NCI-H1092 treated with DMSO at 0.1 percent for 48 hours (cell line): ENCODE results near the gene RAB33A.

Source experiments
- DNase-seq: peaks from one replicate; lab custom pipeline; 2025; lab: John Stamatoyannopoulos, UW

The RAB33A gene

DNA sequence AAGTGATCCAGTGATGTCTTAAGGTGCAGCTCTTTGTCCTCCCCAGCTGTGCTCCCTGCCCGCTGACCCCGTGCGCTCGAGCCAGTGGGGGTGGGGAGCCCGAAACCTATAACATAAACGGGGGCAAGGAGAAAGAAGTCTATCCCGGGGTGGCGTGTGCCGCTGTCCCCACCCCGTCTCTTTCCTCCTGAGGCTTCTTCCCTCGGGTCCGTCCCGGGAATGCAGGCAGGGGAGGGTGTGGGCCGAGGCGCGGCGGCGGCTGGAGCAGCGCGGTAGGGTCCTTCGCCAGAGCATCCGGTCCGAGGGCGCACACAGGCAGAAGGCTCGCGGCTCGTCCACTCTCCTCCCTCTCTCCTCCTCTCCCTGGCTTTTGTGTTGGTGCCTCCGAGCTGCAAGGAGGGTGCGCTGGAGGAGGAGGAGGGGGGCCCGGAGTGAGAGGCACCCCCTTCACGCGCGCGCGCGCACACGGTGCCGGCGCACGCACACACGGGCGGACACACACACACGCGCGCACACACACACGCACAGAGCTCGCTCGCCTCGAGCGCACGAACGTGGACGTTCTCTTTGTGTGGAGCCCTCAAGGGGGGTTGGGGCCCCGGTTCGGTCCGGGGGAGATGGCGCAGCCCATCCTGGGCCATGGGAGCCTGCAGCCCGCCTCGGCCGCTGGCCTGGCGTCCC, at the start of gene RAB33A:
Gene RAB33A, plus strand, starts transcription at position 517 of the 681 bp plus-strand sequence. Its CDS starts 101 bp downstream, at position 618.
- DNase-seq: peak; percentile 68

DNA sequence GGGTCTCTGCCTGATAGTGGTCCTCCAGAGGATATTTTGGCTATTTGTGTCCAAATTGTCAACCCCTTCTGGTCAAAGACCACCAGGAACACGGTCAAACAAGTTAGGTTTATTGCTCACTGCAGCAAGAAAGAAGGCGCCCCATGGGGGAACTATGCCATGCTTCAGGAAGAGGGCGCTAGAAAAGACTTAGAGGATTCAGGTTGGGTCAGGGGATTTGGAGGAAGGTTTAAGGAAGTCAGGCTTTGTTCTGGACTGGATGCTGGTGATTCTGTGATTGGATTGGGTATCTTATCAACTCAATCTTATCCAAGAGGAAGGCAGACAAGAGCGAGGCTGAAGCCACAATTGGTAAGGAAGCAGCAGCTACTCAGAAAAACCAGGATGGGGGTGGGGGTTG, 47.2 kb upstream of the RAB33A start:
- no peak for DNase-seq

DNA sequence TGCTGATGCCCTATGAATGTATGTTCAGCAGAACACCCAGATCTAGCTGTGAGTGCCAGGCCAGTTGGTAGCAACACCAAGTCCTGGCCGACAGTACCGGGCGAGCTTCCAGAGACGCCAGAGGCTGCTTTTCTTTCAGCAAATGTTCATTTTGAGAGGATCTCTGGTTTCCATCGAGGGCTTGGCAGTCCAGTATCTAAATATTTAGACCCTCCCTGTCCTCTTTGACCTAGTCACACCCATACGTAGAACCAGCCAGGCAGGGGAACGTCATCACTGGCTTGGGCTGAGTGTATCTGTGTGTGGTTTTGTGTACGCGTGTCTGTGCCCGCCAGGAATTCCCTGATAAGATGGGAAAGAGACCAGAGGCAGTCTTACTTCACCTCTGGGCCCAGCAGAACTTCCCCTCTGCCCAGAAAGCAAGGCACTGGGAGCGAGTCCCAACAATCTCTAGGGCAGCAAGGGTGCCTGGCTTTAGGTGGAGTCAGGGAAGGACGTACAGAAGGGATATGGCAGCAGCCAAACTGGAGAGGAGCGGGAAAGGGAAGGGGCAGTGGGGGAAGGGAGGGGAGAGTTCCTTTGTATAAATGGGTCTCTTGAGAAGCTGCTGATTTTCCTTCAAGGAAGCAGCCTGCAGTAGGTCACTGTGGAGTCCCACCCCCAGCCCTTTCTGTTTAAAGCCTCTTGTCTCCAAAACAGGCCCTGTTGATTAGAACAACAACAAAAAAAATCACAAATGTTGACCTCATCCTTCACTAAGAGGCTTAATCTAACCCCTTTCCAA, 46.5 kb upstream of the RAB33A start:
- DNase-seq: no peak

DNA sequence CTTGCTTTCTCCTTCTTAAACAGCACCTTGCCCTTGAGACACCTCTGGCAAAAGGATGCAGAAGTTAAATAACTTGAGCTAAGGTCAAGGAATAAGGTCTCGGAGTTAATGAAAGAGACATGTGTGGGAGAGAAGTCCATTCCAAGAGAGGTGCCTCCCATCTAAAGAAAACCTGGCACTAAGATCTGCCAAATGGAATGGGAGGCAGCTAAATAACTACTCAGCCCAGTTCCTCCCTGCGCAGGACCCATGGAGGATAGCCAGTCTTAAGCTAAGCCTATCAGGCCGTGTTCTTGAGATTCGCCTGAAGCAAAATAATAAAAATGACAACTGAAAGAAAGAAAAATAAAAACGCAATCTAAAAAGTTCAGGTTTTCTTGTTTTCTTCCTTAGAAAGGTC, 40.8 kb upstream of the RAB33A start:
- DNase-seq: no peak

DNA sequence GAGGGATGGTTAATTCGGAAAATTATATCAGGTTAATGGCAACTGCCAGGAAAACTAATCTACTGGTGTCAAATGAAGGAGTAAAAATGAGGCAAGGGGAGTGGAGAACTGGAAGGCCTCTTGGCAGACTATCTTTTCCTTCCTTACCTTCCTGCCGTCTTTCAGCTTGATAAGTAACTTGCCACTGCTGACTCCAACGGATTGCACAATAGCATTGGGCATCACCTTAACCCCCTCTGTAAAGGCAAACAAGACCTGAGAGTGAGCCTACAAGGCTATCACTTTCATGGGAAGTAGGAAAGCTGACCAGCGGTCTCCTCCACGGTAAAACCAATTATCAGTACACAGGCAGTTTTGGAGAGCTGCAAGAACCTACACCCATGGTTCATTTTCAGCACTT, 35.3 kb upstream of the RAB33A start:
- DNase-seq: no peak

DNA sequence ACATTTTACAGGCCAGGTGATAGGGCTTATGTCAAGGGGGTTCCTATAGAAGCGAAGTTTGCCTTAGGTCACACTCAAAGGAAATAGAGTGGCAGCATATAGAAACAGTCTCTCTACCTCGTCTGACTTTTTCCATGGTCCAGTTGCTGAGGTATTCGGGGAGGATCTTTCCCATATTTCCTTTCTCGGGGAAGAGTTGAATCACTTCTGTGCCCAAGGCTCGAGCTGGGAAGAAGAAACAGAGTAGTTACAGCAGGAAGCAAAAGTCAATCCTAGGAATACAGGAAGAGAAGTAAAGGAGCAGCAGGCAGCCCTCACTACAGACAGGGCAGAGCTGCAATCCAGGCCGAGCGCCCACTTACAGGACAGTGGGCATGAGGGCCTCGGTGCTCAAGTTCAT, 34.8 kb upstream of the RAB33A start:
- DNase-seq: no peak

DNA sequence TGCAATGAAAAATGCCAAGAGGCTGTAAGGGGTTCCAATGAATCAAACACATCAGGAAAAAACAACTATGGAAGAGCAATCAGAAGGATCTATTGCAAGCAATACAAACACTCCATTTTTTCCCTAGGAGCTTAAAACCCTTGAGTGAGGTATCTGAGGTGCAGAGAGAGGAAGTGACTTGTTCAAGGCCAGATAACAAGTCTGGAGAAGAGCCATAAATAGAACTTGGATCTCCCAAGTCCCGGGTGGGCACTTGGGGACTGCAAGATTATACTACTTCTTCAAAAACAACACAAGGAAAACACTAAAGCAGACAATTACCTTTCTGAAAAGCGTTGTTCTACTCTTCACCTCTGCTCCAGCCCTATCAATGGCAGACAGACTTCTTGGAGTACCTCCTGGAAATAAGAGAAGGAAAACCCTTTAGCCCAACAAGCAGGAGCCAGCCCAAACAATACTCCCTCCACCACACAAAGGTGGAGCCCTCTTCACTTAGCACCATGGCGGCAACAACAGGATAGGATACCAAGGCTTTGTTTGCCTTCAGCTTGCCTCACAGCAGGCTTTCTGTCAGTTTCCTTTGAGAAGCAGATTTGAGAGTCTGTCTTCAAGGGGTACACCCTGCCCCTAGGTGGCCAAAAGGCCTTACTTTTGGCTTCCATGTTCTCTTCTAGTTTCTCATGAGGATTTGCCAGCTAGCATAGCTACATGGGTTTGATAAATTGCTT, 32.1 kb upstream of the RAB33A start:
- DNase-seq: no peak

DNA sequence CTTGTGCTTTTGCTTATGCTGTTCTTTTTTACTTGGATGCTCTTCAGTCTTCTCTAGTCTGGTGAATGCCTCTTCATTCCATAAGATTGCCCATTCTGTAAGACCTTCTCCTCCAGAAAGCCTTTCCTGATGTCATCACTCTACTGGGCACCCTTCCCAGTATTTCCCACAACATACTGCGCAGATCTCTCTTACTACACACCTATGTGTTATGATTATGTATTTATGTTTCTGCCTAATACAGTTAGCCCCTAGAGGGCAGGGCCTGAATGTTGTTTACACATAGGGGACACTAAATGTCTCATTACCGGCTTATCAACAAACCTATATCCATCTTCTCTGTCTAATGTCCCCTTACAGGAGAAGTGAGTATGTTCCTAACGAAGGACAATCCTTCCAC, 27.3 kb upstream of the RAB33A start:
- no peak for DNase-seq

DNA sequence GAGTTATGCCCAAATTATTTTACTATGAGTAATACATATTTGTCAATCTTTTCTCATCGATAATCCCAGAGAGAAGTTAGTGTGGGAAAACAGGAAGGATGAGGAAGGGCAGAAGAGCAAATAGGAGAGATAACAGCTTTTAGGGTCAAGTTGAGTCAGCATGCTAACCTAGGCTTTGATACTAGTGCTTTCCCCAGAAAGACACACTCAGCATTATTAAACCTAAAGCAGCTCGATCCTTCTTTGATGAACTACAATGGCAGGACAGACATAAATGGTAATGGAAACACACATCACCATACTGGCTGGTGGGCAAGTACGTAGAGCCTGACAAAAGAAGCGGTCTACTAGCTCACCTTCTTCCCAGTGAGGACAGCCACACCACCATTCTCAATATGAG, 26.6 kb upstream of the RAB33A start:
- DNase-seq: no peak

DNA sequence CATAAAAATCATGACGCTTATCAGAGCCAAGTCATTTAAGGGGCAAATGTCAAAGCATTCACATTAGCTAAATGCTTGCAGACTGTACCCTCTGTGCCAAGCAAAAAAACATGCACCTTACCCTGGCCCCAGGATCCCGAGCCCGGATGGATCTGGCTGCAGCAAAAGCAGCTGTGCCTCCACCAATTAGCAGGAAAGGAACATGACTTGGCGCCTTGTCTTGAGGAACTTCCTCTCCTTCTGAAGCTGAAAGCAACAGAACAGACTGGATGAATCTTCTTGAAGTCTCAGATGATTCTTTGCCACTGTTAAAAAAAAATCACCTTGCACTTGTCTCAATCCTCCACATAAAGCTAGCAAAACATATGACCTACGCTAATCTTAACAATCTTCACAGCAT, 24.1 kb upstream of the RAB33A start:
- no peak for DNase-seq

DNA sequence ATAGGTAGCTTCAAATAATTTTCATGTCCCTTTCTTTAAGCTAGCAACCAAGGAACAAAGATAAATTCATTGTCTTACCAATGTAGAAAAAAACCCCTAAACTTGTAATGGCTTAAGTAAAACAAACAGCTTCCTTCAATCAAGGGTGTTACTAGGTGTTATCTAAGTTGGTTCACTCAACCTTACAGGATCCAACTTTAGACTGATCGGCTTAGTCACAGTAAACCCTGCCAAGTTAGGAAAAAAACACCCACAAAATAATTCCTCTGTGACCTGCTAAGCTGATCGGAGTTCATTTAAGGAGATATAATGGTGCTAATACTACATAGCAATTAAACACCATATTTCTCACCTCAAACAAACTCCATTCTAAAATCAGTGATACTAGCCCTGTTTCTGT, 16.2 kb upstream of the RAB33A start:
- no peak for DNase-seq

DNA sequence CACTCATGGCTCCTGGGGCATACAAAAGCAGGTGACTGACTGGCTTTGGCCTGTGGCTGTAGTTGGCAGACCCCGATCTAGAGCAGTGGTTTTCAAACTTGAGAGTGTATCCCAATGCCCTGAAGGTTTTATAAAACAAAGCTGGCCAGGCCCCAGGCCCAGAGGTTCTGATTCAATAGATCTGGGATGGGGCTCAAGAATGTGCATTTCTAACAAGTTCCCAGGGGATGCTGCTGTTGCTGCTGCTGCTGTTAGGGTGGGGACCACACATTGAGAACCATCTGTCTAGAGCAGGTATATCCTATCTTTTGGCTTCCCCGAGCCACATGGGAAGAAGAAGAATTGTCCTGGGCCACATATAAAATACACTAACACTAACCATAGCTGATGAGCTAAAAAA, 13.5 kb upstream of the RAB33A start:
- no peak for DNase-seq

DNA sequence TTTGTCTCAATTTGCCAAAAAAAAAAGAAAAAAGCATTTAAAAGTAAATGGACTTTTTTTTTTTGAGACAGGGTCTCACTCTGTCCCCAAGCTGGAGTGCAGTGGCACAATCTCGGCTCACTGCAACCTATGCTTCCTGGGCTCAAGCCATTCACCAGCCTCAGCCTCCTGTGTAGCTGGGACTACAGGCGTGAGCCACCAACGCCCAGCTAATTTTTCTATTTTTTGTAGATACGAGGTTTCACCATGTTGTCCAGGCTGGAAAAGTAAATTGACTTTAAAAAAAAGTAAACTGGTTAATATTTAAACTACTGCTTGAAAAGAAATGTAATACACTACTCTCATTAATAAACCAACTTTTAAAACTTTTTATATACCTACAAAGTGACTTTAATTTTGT, 12.0 kb upstream of the RAB33A start:
- DNase-seq: no peak

DNA sequence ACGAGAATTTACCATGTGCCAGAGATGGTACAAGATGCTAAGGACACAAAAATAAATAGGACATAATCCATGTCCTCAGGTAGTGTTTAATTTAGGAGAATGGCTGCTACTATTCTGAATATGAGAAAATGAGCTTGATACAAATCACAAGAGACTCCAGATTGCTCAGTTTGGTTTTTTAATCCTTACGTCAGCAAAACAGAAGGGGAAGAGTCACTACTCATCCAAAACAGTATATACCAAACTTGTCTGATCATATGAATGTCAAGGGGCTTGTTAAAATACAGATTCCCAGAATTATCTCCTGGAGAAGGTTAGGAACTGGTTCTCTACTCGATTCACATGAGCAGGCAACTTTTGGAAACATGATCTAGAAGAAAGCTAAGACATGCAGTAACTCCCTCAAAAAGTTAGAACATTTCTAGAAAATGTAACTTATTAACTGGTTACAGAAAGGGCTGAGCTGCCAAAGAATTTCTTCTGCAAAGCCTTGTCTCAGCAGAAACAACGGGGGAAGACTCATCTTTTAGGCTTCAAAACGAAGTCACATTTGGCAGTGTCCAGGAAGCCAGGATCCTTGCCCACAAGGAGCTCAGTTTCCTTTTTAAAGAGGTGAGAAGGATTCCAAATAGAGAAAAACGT, 9.5 kb upstream of the RAB33A start:
- no peak for DNase-seq

DNA sequence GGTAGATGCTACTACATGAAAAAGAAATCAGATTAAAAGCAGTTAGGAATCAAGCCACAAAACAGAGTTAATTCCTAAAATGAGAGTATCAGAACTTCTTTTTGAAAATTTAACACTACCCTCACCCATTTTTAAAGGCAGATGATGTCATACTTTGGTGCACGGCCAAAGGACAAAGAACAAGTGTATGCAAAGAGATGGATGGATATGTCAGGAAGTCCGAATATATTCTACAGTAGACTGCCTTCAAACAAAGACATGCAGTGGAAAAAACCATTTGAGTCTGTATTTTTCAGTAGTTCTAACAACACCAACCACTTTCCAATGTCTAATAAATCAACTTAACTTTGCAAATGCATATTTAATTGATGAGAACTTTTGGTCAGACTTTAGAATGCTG, 8.4 kb upstream of the RAB33A start:
- DNase-seq: no peak

DNA sequence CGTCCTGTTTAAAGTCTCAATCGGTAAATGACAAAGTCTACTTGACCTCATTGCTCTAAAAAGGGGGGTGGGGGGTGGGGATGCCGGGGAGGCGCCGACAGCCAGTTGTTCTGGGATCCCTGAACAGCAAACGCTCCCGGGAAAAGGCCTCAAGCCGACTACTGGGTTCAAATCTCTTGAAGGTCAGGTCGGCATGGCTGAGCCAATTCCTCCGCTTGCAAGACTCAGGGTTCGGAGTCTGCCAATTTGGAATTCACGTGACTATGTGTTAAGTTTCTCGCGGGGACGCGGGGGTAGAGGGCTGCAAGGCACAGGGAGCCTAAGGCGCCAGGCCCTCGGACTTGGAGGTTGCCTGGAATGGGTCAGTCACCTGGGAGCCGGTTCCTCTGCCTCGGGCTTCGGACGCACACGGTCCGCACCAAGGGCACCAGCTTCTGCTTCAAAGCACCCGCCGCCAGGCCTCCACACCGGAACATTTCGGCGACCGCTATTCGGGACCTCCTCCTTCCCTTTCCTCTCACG, 6.5 kb upstream of the RAB33A start:
- DNase-seq: no peak

DNA sequence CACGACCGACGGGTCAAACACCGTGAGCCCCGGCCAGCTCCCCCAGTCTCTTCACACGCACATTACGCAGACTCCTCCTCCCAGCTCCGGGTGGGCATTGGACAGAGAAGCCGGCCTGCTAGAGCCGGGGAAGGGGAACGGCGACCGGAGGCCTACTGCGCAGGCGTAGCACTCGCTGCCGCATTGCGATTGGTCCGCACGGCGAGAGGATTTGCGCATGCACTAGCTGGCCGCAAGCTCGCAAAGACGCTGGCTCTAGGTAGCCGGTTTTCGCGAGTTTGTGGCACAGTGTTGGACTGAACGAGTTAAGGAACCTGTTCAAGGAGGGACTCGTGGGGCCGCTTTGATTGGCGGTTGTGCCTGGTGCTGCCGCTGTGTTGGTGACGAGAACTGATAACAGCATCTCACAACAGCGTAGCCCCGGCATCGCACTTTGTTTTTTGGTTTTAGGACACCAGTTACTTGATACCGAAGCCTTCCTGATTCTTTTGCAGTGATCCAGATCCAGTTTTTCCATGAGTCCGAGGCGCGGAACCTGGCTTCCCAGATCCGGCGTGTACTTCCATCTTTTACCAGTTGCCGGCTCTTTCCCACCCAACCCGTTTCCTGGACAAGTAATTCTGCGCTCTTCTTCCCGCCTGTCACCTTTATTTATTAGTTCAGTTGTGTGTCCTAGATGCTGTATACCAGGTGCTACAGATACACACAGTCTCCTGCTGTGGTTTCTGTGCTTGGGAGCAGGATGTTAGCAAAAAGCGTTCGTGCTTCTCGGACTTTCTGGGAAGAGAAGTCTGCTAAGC, 5.9 kb upstream of the RAB33A start, which contains the start of gene AIFM1:
Gene AIFM1, minus strand, starts transcription at position 139 of the 800 bp plus-strand sequence. CDS start 185 bp downstream, outside the sequence.
- peak; percentile 97 for DNase-seq

DNA sequence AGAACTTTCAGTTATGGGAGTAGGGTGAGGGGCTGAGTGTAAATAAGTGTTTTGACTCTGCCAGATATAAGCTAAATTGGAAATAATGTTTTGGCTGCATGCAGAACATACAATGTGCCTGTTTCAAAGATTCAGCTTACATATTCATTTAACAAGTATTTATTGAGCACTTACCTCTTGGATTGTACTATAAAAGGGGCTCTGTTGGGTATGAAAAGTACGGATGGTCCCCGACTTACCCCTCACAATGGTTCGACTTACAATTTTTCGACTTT, 5.3 kb upstream of the RAB33A start:
- no peak for DNase-seq

DNA sequence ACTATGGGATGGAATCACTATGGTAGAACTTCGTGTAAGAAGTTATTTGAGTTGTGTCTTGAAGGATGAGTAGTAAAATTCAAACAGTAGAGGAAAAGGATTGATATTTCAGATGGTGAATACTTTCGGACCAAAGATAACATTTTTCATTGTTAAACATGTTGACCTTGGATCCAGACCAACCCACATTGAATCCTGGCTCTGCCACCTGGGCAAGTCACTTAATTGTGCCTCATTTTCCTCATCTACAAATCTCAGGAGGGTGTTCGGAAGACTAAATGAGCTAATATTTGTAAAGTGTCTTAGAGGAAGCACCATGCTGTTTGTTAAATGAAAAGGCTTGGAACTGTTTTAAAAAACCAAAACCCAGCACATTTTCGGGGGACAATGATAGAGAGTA, 4.7 kb upstream of the RAB33A start:
- no peak for DNase-seq

DNA sequence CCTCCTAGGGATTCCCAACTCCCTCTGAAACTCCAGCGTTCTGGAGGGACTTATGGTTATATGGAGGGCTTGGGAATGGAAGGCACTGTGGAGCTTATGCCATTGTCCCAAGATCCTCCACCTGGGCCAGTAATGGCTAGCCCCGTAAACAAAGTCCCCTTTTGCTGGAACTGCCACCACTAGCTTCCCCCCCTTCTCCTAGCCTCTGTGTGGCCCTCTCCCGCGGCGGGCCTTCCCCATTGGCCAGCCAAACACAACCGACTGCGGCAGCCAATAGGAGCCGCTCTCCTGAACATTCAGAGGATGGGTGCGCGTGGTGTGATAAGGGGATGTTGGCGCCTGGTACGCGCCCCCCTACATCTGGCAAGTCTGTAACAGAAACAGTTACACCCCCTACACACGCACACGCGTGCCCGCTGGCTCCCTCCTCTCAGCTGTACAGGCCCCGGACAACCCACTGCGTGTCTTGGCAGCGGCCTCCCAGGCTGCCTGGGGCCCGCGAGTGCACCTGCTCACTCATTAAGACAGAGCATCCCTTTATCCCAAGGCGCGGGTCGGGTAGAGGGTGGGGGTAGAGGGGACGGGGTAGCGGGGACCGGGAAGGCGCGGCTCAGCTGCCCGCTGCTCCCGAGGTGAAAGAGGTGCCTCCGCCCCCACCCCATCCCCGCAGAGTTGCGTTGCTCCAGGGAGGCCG, 863 bp upstream of the RAB33A start:
- peak; percentile 90 for DNase-seq
